ENCODE results near the gene HLA-DMA.
A peak's percentile ranks its signal among the peaks of the same experiment; 100 is the strongest.

HLA-DMA gene

DNA sequence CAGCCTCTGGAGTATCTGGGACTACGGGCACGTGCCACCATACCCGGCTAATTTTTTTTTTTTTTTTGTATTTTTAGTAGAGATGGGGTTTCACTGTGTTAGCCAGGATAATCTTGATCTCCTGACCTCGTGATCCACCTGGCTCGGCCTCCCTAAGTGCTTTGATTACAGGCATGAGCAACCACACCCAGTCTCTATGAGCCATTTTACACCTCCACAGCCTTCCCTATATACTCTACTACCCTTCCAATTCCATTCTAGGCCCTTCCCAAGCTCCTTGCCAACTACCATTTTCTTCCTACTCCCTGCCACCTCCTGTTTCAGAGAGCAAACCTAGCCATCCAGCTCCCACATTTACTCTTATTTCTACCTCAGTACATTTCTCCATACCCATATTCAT is 7.7 kb upstream of the HLA-DMA start:
- TF ChIP-seq, protein P1, sequence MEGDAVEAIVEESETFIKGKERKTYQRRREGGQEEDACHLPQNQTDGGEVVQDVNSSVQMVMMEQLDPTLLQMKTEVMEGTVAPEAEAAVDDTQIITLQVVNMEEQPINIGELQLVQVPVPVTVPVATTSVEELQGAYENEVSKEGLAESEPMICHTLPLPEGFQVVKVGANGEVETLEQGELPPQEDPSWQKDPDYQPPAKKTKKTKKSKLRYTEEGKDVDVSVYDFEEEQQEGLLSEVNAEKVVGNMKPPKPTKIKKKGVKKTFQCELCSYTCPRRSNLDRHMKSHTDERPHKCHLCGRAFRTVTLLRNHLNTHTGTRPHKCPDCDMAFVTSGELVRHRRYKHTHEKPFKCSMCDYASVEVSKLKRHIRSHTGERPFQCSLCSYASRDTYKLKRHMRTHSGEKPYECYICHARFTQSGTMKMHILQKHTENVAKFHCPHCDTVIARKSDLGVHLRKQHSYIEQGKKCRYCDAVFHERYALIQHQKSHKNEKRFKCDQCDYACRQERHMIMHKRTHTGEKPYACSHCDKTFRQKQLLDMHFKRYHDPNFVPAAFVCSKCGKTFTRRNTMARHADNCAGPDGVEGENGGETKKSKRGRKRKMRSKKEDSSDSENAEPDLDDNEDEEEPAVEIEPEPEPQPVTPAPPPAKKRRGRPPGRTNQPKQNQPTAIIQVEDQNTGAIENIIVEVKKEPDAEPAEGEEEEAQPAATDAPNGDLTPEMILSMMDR (IDR thresholded peaks at IDR 0.05), result no peak

GRCh38 chr6:32956176-32956575 is 3.3 kb upstream of the HLA-DMA start:
- TF ChIP-seq, protein P1 (IDR thresholded peaks at IDR 0.05), result no peak

GRCh38 chr6:32954986-32955802 is 2.3 kb upstream of the HLA-DMA start:
- TF ChIP-seq, protein P1 (IDR thresholded peaks at IDR 0.05), result peak; percentile 34; the same call in 1 of the 2 replicates

DNA sequence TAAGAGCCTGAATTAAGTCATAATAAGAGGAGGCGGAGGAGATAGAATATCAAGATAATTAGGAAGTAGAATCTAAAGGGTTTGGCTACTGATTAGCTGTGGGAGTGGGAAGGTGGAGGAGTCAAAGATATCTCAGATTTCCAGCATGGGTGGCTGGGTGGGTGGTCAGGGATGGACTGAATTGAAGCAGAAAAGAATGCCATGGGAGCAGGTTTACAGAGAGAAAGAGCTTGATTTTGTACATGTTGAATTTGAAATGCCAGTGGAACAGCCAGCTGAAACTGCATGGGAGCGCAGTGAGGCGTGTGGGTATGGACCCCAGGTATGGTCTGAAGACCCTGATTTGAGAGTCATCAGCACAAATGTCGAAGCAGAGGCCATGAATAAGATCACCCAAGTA is 1.4 kb upstream of the HLA-DMA start:
- TF ChIP-seq, protein P1 (IDR thresholded peaks at IDR 0.05), result no peak

GRCh38 chr6:32953775-32954174 is 878 bp upstream of the HLA-DMA start:
- TF ChIP-seq, protein P1 (IDR thresholded peaks at IDR 0.05), result no peak

DNA sequence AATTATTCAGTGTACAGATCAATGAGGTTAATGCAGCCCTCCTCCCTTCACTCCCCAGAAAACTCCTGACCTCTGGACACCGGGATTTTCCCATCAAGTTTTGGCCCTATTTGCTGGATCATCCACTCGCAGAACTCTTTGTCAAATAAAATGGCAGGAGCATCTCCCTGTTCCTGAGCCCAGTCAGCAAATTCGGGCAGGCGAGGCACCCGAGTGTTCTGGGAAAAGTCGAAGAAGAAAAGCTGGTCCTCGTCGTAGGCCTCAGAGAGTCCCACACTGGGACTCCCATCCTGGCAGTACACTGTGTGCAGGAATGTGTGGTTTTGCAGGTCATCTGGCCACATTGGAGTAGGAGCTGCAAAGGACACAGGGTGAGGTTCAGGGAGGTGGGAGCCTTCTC is 2.4 kb downstream of the HLA-DMA start:
- TF ChIP-seq, protein P1 (IDR thresholded peaks at IDR 0.05), result no peak

GRCh38 chr6:32950010-32950409 is 2.9 kb downstream of the HLA-DMA start:
- TF ChIP-seq, protein P1 (IDR thresholded peaks at IDR 0.05), result no peak

All from LNCAP (cell line).